Measurements from ENCODE around the gene NAA50. TPM values are rescaled to one million over a fixed set of nuclear protein-coding genes. Genes with fewer than 3 reads are reported as not detected.
A peak's percentile ranks its signal among the peaks of the same experiment; 100 is the strongest.

NAA50 gene
- total RNA-seq, 1 donor from 2014 or later = 110 TPM

- DNase-seq (ENCODE audit: low read depth) = no peak
Observed at GRCh38 chr3:113746548-113747282, 666 bp upstream of the NAA50 start, which contains the start of gene ATP6V1A. TSS of gene ATP6V1A (plus strand) at chr3:113747035. CDS start at chr3:113778754, 31,719 bp downstream.

DNA sequence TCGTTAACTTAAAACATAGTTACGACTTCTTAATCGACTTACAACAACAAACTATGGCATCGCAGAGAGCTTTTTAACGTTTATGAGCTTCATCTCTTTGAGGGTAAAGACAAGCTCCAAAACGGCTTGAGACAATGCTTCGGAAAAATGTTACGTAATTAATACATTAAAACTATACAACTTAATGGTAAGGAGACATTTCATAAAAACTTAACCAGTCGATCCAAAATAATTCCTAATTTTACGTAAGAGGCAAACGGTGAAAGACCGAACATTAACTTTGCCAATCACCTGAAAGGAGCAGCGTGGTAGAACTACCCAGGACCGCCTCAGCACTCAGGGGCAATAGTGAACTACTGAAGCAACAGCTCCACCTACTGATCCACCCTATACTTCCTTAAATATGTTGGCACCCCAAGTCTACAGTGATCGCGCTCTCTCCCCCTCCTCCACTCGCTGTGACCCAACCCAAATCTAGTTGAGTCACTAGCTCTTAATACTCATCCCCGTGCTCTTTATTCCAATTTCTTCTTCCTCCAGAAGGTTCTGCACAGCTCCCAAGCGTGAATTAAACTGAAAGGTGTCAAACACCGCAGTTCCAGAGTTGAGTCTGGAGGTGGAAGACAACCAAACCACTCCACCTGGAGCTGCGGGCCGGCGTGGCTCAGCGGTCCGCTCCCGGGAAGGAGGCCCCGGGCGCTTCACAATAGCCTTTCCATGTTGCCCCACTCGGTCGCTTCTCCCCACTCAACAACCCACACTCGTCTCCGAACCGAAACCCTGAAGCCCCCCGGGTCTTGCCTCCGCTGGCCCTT lies 901 bp downstream of the NAA50 start:
- peak; percentile 68 for DNase-seq (ENCODE audit: low read depth)
- Histone ChIP-seq H3K27me3 (ENCODE audit: control insufficient read depth, insufficient read depth, low read length) (no peaks in the 10 kb centered on the region), H3K4me3 (ENCODE audit: low read depth, low read length) (peak overlapping the region; percentile 62), H3K36me3 (ENCODE audit: control insufficient read depth, insufficient read depth, low read length) (no peaks in the 10 kb centered on the region)
- peak; percentile 63 for TF ChIP-seq CTCF (IDR thresholded peaks at IDR 0.05; ENCODE audit: insufficient read depth, low read length, poor library complexity, severe bottlenecking)

More at GRCh38 chr3:113746548-113747282, 666 bp upstream of the NAA50 start, which contains the start of gene ATP6V1A:
- H3K4me3 ChIP-seq (ENCODE audit: low read depth, low read length) = peak within 1 kb of the TSS; percentile 62
- no peaks in the 10 kb centered on the region for H3K36me3 ChIP-seq (ENCODE audit: control insufficient read depth, insufficient read depth, low read length)
- no peaks in the 10 kb centered on the region for H3K27me3 ChIP-seq (ENCODE audit: control insufficient read depth, insufficient read depth, low read length)
- TF ChIP-seq CTCF (IDR thresholded peaks at IDR 0.05; ENCODE audit: insufficient read depth, low read length, poor library complexity, severe bottlenecking) = no peak

DNA sequence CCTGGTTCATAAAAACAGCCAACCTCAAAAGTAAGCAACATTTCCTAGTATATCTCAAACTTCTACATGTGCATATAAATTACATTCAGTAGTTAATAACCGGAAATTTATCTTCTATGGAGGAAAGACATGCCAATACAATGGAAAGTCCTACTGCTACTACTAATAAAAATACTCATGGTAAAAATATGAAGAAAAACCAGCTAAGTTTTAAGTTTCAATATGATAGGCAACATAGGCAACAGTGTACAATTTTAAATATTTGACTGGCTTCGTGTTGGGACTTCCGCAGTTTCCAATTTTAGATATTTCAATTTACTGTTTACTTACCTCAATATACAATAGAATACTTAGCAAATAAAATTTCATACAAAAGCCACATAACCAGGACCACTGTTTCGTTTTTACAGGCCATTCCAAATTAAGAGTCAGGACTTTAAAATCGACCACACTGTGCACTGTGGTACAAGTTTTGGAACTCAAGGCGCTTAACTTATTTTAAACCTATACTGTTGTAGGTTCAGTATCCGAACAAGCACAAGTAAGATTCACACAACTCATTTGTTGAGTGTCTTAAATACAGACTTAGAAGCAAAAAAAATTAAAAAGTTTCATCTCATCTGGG lies 2.9 kb downstream of the NAA50 start:
- no peak for DNase-seq (ENCODE audit: low read depth)
- Histone ChIP-seq H3K27me3 (ENCODE audit: control insufficient read depth, insufficient read depth, low read length) (no peaks in the 10 kb centered on the region), H3K4me3 (ENCODE audit: low read depth, low read length) (no peak overlapping the region), H3K36me3 (ENCODE audit: control insufficient read depth, insufficient read depth, low read length) (no peaks in the 10 kb centered on the region)
- no peak for TF ChIP-seq CTCF (IDR thresholded peaks at IDR 0.05; ENCODE audit: insufficient read depth, low read length, poor library complexity, severe bottlenecking)

- TF ChIP-seq CTCF (IDR thresholded peaks at IDR 0.05; ENCODE audit: insufficient read depth, low read length, poor library complexity, severe bottlenecking) = no peak
- no peaks in the 10 kb centered on the region for H3K27me3 ChIP-seq (ENCODE audit: control insufficient read depth, insufficient read depth, low read length)
- H3K4me3 ChIP-seq (ENCODE audit: low read depth, low read length) = no peak overlapping the region
- DNase-seq (ENCODE audit: low read depth) = no peak
- no peaks in the 10 kb centered on the region for H3K36me3 ChIP-seq (ENCODE audit: control insufficient read depth, insufficient read depth, low read length)
Observed at GRCh38 chr3:113741620-113742019, 4.4 kb downstream of the NAA50 start.

GRCh38 chr3:113741086-113741485 lies 5.0 kb downstream of the NAA50 start:
- DNase-seq (ENCODE audit: low read depth) = no peak
- H3K4me3 ChIP-seq (ENCODE audit: low read depth, low read length) = no peak overlapping the region
- TF ChIP-seq CTCF (IDR thresholded peaks at IDR 0.05; ENCODE audit: insufficient read depth, low read length, poor library complexity, severe bottlenecking) = no peak
- H3K36me3 ChIP-seq (ENCODE audit: control insufficient read depth, insufficient read depth, low read length) = no peaks in the 10 kb centered on the region
- H3K27me3 ChIP-seq (ENCODE audit: control insufficient read depth, insufficient read depth, low read length) = no peaks in the 10 kb centered on the region

All from kidney epithelial cell (primary cell).